ENCODE measurements around the gene NSD2.

DNA sequence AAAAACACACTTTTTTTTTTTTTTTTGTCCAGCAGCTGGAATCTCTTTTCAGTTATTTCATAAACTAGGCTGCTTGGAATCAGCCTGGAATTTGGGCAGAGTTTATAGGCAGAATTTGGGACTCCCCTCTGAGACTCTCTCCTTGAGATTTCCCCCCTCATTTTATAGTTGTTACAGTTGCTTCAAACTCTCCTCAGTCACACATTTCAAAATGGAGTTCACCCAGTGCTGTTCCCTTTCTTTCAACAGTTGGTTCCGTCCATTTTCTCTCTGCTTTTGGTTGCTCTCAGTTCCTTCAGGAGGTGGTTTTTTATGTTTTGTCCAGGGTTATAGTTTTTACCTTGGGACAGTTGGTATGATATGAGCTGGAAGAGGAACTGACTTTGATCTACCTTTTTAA lies 27.5 kb downstream of the NSD2 start:
- no peak for TF ChIP-seq CTCF (IDR thresholded peaks at IDR 0.05)
- TF ChIP-seq POLR2A (IDR thresholded peaks at IDR 0.05): no peak
